Neuron (in vitro differentiated cells): ENCODE measurements around the gene DCTN3.

ENCODE experiments used
- H2AFZ ChIP-seq: one replicate; pipeline ENCODE4 v1.6.1; 2013; ENCODE audit warnings: low read depth, mild to moderate bottlenecking, inconsistent platforms, low read length, moderate library complexity
- H3K27me3 ChIP-seq: one replicate; pipeline ENCODE4 v1.6.1; 2013; ENCODE audit warnings: low read length; ENCODE audit not compliant: insufficient read depth
- H3K36me3 ChIP-seq: one replicate; pipeline ENCODE4 v1.6.1; 2013; ENCODE audit warnings: low read length; ENCODE audit not compliant: insufficient read depth
- H3K4me1 ChIP-seq: one replicate; pipeline ENCODE4 v1.6.1; 2013; ENCODE audit warnings: low read length; ENCODE audit not compliant: insufficient read depth
- H3K4me3 ChIP-seq: 2 replicates; pipeline ENCODE4 v1.5.1; 2013; ENCODE audit warnings: mild to moderate bottlenecking, low read length, moderate library complexity
- H3K9me3 ChIP-seq: one replicate; pipeline ENCODE4 v1.6.1; 2013; ENCODE audit warnings: low read length

DCTN3 gene

GRCh38 chr9:34576597-34577399 lies 43.5 kb downstream of the DCTN3 start:
- Histone ChIP-seq H3K36me3 (peaks cover 20% of the 10 kb centered on the region), H3K9me3 (no peaks in the 10 kb centered on the region), H3K4me3 (peak overlapping the region; percentile 26), H3K27me3 (no peaks in the 10 kb centered on the region), H3K4me1 (peaks cover 69% of the 10 kb centered on the region), H2AFZ (no peak overlapping the region)

- peaks cover 63% of the 10 kb centered on the region for H3K4me1 ChIP-seq
- H3K4me3 ChIP-seq, result no peak overlapping the region
- H3K27me3 ChIP-seq, result no peaks in the 10 kb centered on the region
- H3K9me3 ChIP-seq, result no peaks in the 10 kb centered on the region
- peaks cover 20% of the 10 kb centered on the region for H3K36me3 ChIP-seq
- no peak overlapping the region for H2AFZ ChIP-seq
Measured at GRCh38 chr9:34575862-34576596, 44.3 kb downstream of the DCTN3 start.

GRCh38 chr9:34575241-34575640 lies 45.1 kb downstream of the DCTN3 start:
- peaks cover 20% of the 10 kb centered on the region for H3K36me3 ChIP-seq
- no peak overlapping the region for H3K4me3 ChIP-seq
- H3K9me3 ChIP-seq, result no peaks in the 10 kb centered on the region
- H3K4me1 ChIP-seq, result peaks cover 55% of the 10 kb centered on the region
- no peaks in the 10 kb centered on the region for H3K27me3 ChIP-seq
- H2AFZ ChIP-seq, result no peak overlapping the region

- Histone ChIP-seq H3K4me3 (no peak overlapping the region), H3K9me3 (no peaks in the 10 kb centered on the region), H3K36me3 (peaks cover 23% of the 10 kb centered on the region), H3K27me3 (no peaks in the 10 kb centered on the region), H3K4me1 (peaks cover 53% of the 10 kb centered on the region), H2AFZ (no peak overlapping the region)
Measured at GRCh38 chr9:34574571-34574970, 45.7 kb downstream of the DCTN3 start.

GRCh38 chr9:34573599-34574325 lies 46.5 kb downstream of the DCTN3 start:
- Histone ChIP-seq H3K4me3 (no peak overlapping the region), H3K4me1 (peaks cover 46% of the 10 kb centered on the region), H3K27me3 (no peaks in the 10 kb centered on the region), H3K9me3 (no peaks in the 10 kb centered on the region), H3K36me3 (peaks cover 23% of the 10 kb centered on the region), H2AFZ (no peak overlapping the region)

GRCh38 chr9:34572628-34573027 lies 47.7 kb downstream of the DCTN3 start:
- Histone ChIP-seq H3K4me3 (no peak overlapping the region), H3K27me3 (no peaks in the 10 kb centered on the region), H3K36me3 (peaks cover 34% of the 10 kb centered on the region), H2AFZ (no peak overlapping the region), H3K4me1 (peaks cover 40% of the 10 kb centered on the region), H3K9me3 (no peaks in the 10 kb centered on the region)

- no peaks in the 10 kb centered on the region for H3K9me3 ChIP-seq
- no peak overlapping the region for H2AFZ ChIP-seq
- peaks cover 39% of the 10 kb centered on the region for H3K36me3 ChIP-seq
- H3K4me3 ChIP-seq, result no peak overlapping the region
- H3K27me3 ChIP-seq, result no peaks in the 10 kb centered on the region
- H3K4me1 ChIP-seq, result peaks cover 39% of the 10 kb centered on the region
Measured at GRCh38 chr9:34572092-34572491, 48.2 kb downstream of the DCTN3 start.

GRCh38 chr9:34571481-34571810 lies 48.8 kb downstream of the DCTN3 start:
- Histone ChIP-seq H2AFZ (no peak overlapping the region), H3K4me1 (peaks cover 33% of the 10 kb centered on the region)

GRCh38 chr9:34570809-34571480 lies 49.4 kb downstream of the DCTN3 start:
- peaks cover 28% of the 10 kb centered on the region for H3K4me1 ChIP-seq

More at GRCh38 chr9:34571481-34571810, 48.8 kb downstream of the DCTN3 start:
- Histone ChIP-seq H3K9me3 (no peaks in the 10 kb centered on the region), H3K36me3 (peaks cover 41% of the 10 kb centered on the region), H3K27me3 (no peaks in the 10 kb centered on the region), H3K4me3 (no peak overlapping the region)

GRCh38 chr9:34570376-34570775 lies 49.9 kb downstream of the DCTN3 start:
- no peak overlapping the region for H2AFZ ChIP-seq
- H3K9me3 ChIP-seq, result no peaks in the 10 kb centered on the region
- no peaks in the 10 kb centered on the region for H3K27me3 ChIP-seq
- no peak overlapping the region for H3K4me3 ChIP-seq
- peaks cover 48% of the 10 kb centered on the region for H3K36me3 ChIP-seq
- peaks cover 23% of the 10 kb centered on the region for H3K4me1 ChIP-seq

More at GRCh38 chr9:34570809-34571480, 49.4 kb downstream of the DCTN3 start:
- H3K27me3 ChIP-seq, result no peaks in the 10 kb centered on the region
- no peak overlapping the region for H2AFZ ChIP-seq
- H3K4me3 ChIP-seq, result no peak overlapping the region
- H3K9me3 ChIP-seq, result no peaks in the 10 kb centered on the region
- peaks cover 44% of the 10 kb centered on the region for H3K36me3 ChIP-seq

GRCh38 chr9:34568774-34569173 lies 51.5 kb downstream of the DCTN3 start:
- Histone ChIP-seq H3K4me3 (no peak overlapping the region), H3K4me1 (peaks cover 12% of the 10 kb centered on the region), H3K27me3 (no peaks in the 10 kb centered on the region), H2AFZ (no peak overlapping the region), H3K36me3 (peaks cover 56% of the 10 kb centered on the region), H3K9me3 (peaks cover 9% of the 10 kb centered on the region)

- Histone ChIP-seq H3K4me1 (peaks cover 9% of the 10 kb centered on the region), H3K4me3 (no peak overlapping the region), H3K36me3 (peaks cover 58% of the 10 kb centered on the region), H3K27me3 (no peaks in the 10 kb centered on the region), H3K9me3 (peaks cover 11% of the 10 kb centered on the region), H2AFZ (no peak overlapping the region)
Measured at GRCh38 chr9:34568133-34568532, 52.2 kb downstream of the DCTN3 start.
